HepG2 (cell line): ENCODE data around the gene GNB4. TPM values are rescaled to one million over a fixed set of nuclear protein-coding genes. Genes with fewer than 3 reads are reported as not detected.
A peak's percentile ranks its signal among the peaks of the same experiment; 100 is the strongest.

ENCODE experiments used
- DRAP1 ChIP-seq: IDR thresholded peaks from 2 replicates; pipeline ENCODE4 v1.6.1; 2016; ENCODE audit warnings: missing genetic modification reagents, missing compliant biosample characterization
- FOXP1 ChIP-seq, 2 experiments: fragments of 450-650 bp in 1 of 2; IDR thresholded peaks; 2 replicates each; pipeline ENCODE4 v1.6.1; 2017 to 2018; ENCODE audit warnings: antibody characterized with exemption in 1 of 2
- NR0B2 ChIP-seq: sonication (generic); formaldehyde crosslinking; IDR thresholded peaks from 2 replicates; pipeline ENCODE4 v1.4.0; 2020; ENCODE audit warnings: mild to moderate bottlenecking, missing genetic modification reagents
- PRDM15 ChIP-seq: sonication (generic); formaldehyde crosslinking; IDR thresholded peaks from 2 replicates; pipeline ENCODE4 v1.4.0; 2020; ENCODE audit warnings: missing genetic modification reagents
- SAP130 ChIP-seq: IDR thresholded peaks from 2 replicates; pipeline ENCODE4 v1.6.1; 2016; ENCODE audit warnings: low read depth
- ZBTB1 ChIP-seq: sonication (generic); formaldehyde crosslinking; IDR thresholded peaks from 2 replicates; pipeline ENCODE4 v1.4.0; 2020; ENCODE audit warnings: missing genetic modification reagents, borderline replicate concordance
- ZFAT ChIP-seq: sonication (generic); formaldehyde crosslinking; conservative IDR thresholded peaks from 2 replicates; pipeline ENCODE4 v1.8.1; 2023; ENCODE audit warnings: missing genetic modification reagents, inconsistent platforms
- ZNF251 ChIP-seq: sonication (generic); formaldehyde crosslinking; IDR thresholded peaks from 2 replicates; pipeline ENCODE4 v1.9.0; 2021; ENCODE audit warnings: mild to moderate bottlenecking, missing genetic modification reagents
- ZNF318 ChIP-seq: sonication (generic); formaldehyde crosslinking; IDR thresholded peaks from 2 replicates; pipeline ENCODE4 v1.4.0; 2020; ENCODE audit warnings: mild to moderate bottlenecking, missing genetic modification reagents
- ZNF343 ChIP-seq: sonication (generic); formaldehyde crosslinking; IDR thresholded peaks from 2 replicates; pipeline ENCODE4 v1.4.0; 2020; ENCODE audit warnings: mild to moderate bottlenecking, missing genetic modification reagents
- ZNF362 ChIP-seq: sonication (generic); formaldehyde crosslinking; IDR thresholded peaks from 2 replicates; pipeline ENCODE4 v1.4.0; 2020; ENCODE audit warnings: missing genetic modification reagents, mild to moderate bottlenecking, borderline replicate concordance
- ZNF432 ChIP-seq: sonication (generic); formaldehyde crosslinking; IDR thresholded peaks from 2 replicates; pipeline ENCODE4 v1.5.0; 2020; ENCODE audit warnings: missing genetic modification reagents, mild to moderate bottlenecking, borderline replicate concordance
- ZNF446 ChIP-seq: sonication (generic); formaldehyde crosslinking; IDR thresholded peaks from 2 replicates; pipeline ENCODE4 v1.5.0; 2020; ENCODE audit warnings: mild to moderate bottlenecking, missing genetic modification reagents
- ZNF780A ChIP-seq: sonication (generic); formaldehyde crosslinking; IDR thresholded peaks from 2 replicates; pipeline ENCODE4 v1.8.0; 2022; ENCODE audit warnings: mild to moderate bottlenecking, missing genetic modification reagents, moderate library complexity
- polyA plus RNA-seq, 8 experiments: library from polyadenylated mRNA; depleted of rRNA in 3 of 8; stranded (reverse) in 7 of 8; unstranded in 1 of 8; fragments of >200 nt; fragmentation: Illumina TruSeq in 4 of 8; extraction: Trizol in 4 of 8; gene quantifications; 2 replicates each; pipeline versions ENCODE4 v1.2.1 to v1.2.3, GENCODE V29; 2011 to 2016; ENCODE audit warnings: low read depth in 4 of 8, missing spikeins in 1 of 8, mixed read lengths in 1 of 8; ENCODE audit not compliant: insufficient read depth in 1 of 8
- total RNA-seq, 5 experiments: library from RNA; depleted of rRNA; stranded (reverse); fragments of >200 nt; fragmentation: Illumina TruSeq; extraction: Trizol; gene quantifications; 2 replicates each; pipeline ENCODE4 v1.2.3, GENCODE V29; 2016; ENCODE audit warnings: low read depth in 1 of 5

Gene GNB4
- total and polyA plus RNA-seq, 2 of the 13 experiments (the other 11 are each of a cell fraction or from before 2014, with no cell fraction given): 0.07 to 0.13 TPM

GRCh38 chr3:179347345-179348194 lies 103.7 kb downstream of the GNB4 start, which contains the start of gene MFN1 (continued):
- no peak for TF ChIP-seq PRDM15
- TF ChIP-seq FOXP1 (IDR thresholded peaks at IDR 0.05): no peak
- no peak for TF ChIP-seq FOXP1 (CRISPR knock-in tag; IDR thresholded peaks at IDR 0.05)
- no peak for TF ChIP-seq NR0B2 (CRISPR knock-in tag)
- no peak for TF ChIP-seq ZNF780A
- no peak for TF ChIP-seq ZBTB1 (CRISPR knock-in tag)
- TF ChIP-seq ZNF446 (CRISPR knock-in tag): no peak
- no peak for TF ChIP-seq ZNF362
- TF ChIP-seq ZNF318 (CRISPR knock-in tag): no peak
- TF ChIP-seq SAP130 (CRISPR knock-in tag): peak; percentile 93
- peak; percentile 97 for TF ChIP-seq DRAP1 (CRISPR knock-in tag)
- TF ChIP-seq ZNF251 (CRISPR knock-in tag): no peak
- no peak for TF ChIP-seq ZNF432 (CRISPR knock-in tag)
- 0 out of 2 replicates have a peak, but pooled peaks have one; percentile 66 for TF ChIP-seq ZNF343 (CRISPR knock-in tag)
- TF ChIP-seq ZFAT (CRISPR knock-in tag): no peak
